Mononuclear cell (primary cell): ENCODE data around the gene CLIC1. TPM values are rescaled to one million over a fixed set of nuclear protein-coding genes. Genes with fewer than 3 reads are reported as not detected.

ENCODE experiments used
- H3K27me3 ChIP-seq: 2 replicates; pipeline ENCODE4 v1.6.0; 2011; ENCODE audit warnings: low read length, control low read depth; ENCODE audit not compliant: insufficient read depth
- H3K4me1 ChIP-seq: 2 replicates; pipeline ENCODE4 v1.5.1; 2011; ENCODE audit warnings: mild to moderate bottlenecking, low read length, control low read depth; ENCODE audit not compliant: insufficient read depth
- H3K4me3 ChIP-seq: 2 replicates; pipeline ENCODE4 v1.5.1; 2011; ENCODE audit warnings: mild to moderate bottlenecking, low read length, moderate library complexity
- H3K9me3 ChIP-seq: 2 replicates; pipeline ENCODE4 v1.5.1; 2011; ENCODE audit warnings: low read depth, mild to moderate bottlenecking, control low read depth, low read length
- total RNA-seq: library from RNA; depleted of rRNA; stranded (reverse); fragments of >200 nt; gene quantifications from one replicate; pipeline ENCODE4 v1.2.3, GENCODE V29; 2012

The CLIC1 gene
- total RNA-seq, 1 donor = 421 TPM

- Histone ChIP-seq H3K4me1 (peaks cover 12% of the 10 kb centered on the region), H3K27me3 (no peaks in the 10 kb centered on the region), H3K4me3 (no peak overlapping the region), H3K9me3 (no peaks in the 10 kb centered on the region)
Measured at GRCh38 chr6:31690231-31691077, 45.9 kb downstream of the CLIC1 start.

DNA sequence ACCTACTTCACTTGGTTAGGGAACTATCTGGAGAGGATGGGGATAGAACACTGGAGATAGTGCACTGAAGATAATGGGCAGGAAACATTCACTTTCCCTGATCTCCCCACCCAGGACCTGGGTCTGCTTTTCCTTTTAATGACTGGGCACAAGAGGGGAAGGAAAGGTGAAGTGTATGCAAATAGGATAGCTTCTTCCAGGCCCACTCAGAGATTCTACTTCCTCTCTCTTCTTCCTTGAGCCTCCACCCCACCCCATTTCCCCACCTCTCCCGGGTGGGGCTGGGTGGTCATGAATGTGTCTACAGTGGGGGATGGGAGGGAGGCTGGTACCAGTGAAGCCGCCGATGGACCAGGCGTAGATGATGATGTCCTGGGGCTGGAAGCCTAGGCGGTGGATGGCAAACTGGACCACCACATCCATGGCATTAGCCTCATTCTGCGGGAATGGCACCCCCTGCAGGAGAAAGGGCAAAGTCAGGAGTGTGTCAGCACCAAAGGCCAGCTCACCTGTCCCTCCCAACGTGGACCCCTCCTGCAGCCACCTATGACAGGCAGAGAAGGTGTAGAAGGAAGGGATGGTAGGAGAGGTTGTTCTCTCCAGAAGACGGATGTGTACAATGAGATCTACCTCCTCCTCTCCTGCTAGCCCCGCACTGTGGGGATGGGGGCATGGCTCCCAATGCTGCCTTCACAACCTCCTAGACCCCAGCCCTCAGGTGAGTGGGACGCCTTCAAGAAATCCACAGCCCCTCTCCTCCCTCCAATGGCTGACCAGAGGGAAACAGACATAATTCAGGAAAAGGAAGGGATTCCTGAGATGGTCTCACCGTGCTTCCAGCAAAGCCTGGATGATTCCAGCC lies 46.9 kb downstream of the CLIC1 start:
- Histone ChIP-seq H3K4me3 (no peak overlapping the region), H3K4me1 (peaks cover 12% of the 10 kb centered on the region), H3K9me3 (no peaks in the 10 kb centered on the region), H3K27me3 (no peaks in the 10 kb centered on the region)

- no peaks in the 10 kb centered on the region for H3K27me3 ChIP-seq
- peaks cover 15% of the 10 kb centered on the region for H3K4me1 ChIP-seq
- no peaks in the 10 kb centered on the region for H3K9me3 ChIP-seq
Measured at GRCh38 chr6:31687860-31688693, 48.3 kb downstream of the CLIC1 start.

DNA sequence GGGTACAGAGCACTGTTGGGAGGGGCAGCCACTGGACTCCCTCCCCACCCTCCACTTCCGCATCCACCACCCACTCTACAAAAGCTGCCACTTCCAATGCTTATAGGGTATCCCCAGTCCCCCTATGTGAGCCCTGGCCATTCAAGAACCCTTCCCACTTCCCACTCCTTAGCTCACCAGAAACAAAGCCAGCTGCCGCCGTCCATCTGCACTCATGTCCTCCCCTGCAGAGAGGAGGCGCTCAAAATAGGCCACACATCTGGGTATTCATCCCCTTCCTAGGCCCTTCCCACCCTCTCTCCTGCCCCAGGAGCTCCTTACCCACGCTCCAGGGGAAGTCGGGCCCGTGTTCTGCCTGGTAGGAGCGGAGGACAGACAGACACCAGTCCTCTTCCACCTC lies 49.0 kb downstream of the CLIC1 start:
- H3K27me3 ChIP-seq = no peaks in the 10 kb centered on the region
- no peaks in the 10 kb centered on the region for H3K9me3 ChIP-seq
- H3K4me3 ChIP-seq = no peak overlapping the region
- H3K4me1 ChIP-seq = peaks cover 16% of the 10 kb centered on the region

More at GRCh38 chr6:31687860-31688693, 48.3 kb downstream of the CLIC1 start:
- H3K4me3 ChIP-seq = no peak overlapping the region

DNA sequence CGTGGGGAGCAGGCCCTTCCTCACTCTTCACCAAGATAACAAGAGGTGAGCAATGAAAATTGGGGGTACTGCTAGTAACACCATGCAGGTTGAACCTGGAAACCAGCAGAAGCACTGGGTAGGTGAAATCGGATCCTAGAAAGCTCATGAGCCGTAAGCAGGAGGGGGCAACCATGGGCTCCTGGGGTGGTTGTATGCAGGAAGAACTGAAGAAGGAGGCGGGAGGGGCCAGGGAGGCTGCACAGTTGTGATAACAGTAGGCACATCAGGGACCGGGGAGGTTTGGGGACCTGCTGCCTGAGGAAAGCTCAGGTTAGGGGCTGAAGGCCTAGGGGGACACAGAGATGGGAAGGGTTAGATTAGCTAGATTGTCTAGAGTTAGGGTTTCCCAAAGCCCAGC lies 49.8 kb downstream of the CLIC1 start:
- no peak overlapping the region for H3K4me3 ChIP-seq
- no peaks in the 10 kb centered on the region for H3K9me3 ChIP-seq
- peaks cover 19% of the 10 kb centered on the region for H3K4me1 ChIP-seq
- no peaks in the 10 kb centered on the region for H3K27me3 ChIP-seq

DNA sequence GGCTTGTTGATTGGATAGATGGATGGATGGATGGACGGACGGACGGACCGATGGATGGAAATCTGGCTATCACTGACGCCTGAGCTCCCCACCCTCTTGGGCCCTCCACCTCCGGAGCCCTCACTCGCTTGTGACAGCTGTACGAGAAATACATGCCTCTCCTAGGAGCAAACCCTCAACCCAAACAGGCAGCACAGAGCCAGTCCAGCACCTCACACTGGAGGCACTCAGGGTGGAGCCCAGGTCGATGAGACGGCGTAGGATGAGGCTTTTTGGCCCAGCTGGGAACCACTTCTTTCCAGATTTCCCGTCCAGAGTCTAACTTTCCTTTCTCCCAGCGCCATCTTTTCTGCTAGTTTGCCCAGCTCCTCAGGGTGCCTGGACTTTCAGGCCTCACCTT lies 52.7 kb downstream of the CLIC1 start:
- Histone ChIP-seq H3K9me3 (no peaks in the 10 kb centered on the region), H3K4me3 (no peak overlapping the region), H3K27me3 (no peaks in the 10 kb centered on the region), H3K4me1 (peaks cover 21% of the 10 kb centered on the region)

DNA sequence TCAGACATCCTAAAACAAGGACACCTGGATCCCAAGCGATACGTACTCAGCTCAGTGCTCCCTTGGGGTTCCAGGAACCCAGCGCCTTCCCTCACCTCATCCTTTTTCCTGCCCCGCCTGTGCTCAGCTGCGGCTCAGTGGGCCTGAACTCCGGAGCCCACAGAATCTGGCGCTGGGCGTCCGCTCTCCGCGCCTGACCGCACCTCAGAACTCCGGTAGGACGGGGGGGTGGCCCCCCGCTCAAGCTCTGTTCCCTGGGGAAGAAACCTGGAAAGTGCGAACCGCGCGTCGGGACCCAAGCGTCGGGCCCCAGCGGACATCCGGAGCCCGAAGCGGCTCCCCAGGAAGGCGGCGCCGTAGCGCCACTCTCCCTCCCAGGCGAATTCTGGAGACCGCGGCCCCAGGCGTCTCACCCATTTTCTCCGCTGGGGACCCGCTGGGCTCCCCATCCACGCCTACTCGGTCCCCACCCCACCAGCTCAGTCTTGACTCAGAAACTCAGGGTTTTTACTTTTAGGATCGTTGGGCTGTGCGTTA lies 55.1 kb downstream of the CLIC1 start:
- H3K4me1 ChIP-seq = peaks cover 27% of the 10 kb centered on the region
- H3K4me3 ChIP-seq = peak overlapping the region; percentile 45

More for the DNA sequence above, 55.1 kb downstream of the CLIC1 start:
- H3K9me3 ChIP-seq = no peaks in the 10 kb centered on the region
- no peaks in the 10 kb centered on the region for H3K27me3 ChIP-seq

Other genes with a start within 250 kb of the CLIC1 start
- 29.2 TPM for gene MICB, start 238.4 kb downstream of the CLIC1 start, total RNA-seq
- gene MCCD1, start 207.6 kb downstream of the CLIC1 start, total RNA-seq = not detected
- gene DDX39B, start 194.5 kb downstream of the CLIC1 start, total RNA-seq = 183 TPM
- 0.73 TPM for gene ATP6V1G2, start 189.9 kb downstream of the CLIC1 start, total RNA-seq
- gene NFKBIL1, start 188.9 kb downstream of the CLIC1 start, total RNA-seq = 9.8 TPM
- 2.5 TPM for gene LTA, start 164.2 kb downstream of the CLIC1 start, total RNA-seq
- gene TNF, start 161.0 kb downstream of the CLIC1 start, total RNA-seq = 230 TPM
- gene LTB, start 154.1 kb downstream of the CLIC1 start, total RNA-seq = 191 TPM
- gene LST1, start 150.3 kb downstream of the CLIC1 start, total RNA-seq = 200 TPM
- 9.2 TPM for gene NCR3, start 143.5 kb downstream of the CLIC1 start, total RNA-seq
- gene AIF1, start 121.3 kb downstream of the CLIC1 start, total RNA-seq = 245 TPM
- 67.0 TPM for gene PRRC2A, start 115.8 kb downstream of the CLIC1 start, total RNA-seq
- gene BAG6, start 83.9 kb downstream of the CLIC1 start, total RNA-seq = 81.3 TPM
- 3.0 TPM for gene APOM, start 80.6 kb downstream of the CLIC1 start, total RNA-seq
- gene C6orf47, start 75.8 kb downstream of the CLIC1 start, total RNA-seq = 14.6 TPM
- gene GPANK1, start 71.5 kb downstream of the CLIC1 start, total RNA-seq = 11.9 TPM
- gene CSNK2B, start 70.5 kb downstream of the CLIC1 start, total RNA-seq = 124 TPM
- gene LY6G5B, start 66.6 kb downstream of the CLIC1 start, total RNA-seq = 9.8 TPM
- 1.2 TPM for gene LY6G5C, start 55.5 kb downstream of the CLIC1 start, total RNA-seq
- gene ABHD16A, start 33.2 kb downstream of the CLIC1 start, total RNA-seq = 36.9 TPM
- 7.7 TPM for gene LY6G6F, start 29.7 kb downstream of the CLIC1 start, total RNA-seq
- gene LY6G6D, start 21.2 kb downstream of the CLIC1 start, total RNA-seq = 1.0 TPM
- not detected for gene LY6G6C, start 14.8 kb downstream of the CLIC1 start, total RNA-seq
- 11.5 TPM for gene MPIG6B, start 13.2 kb downstream of the CLIC1 start, total RNA-seq
- 9.8 TPM for gene DDAH2, start 7.2 kb downstream of the CLIC1 start, total RNA-seq
- gene MSH5, start 3.5 kb upstream of the CLIC1 start, total RNA-seq = 6.1 TPM
- 0.63 TPM for gene SAPCD1, start 26.1 kb upstream of the CLIC1 start, total RNA-seq
- gene VWA7, start 40.8 kb upstream of the CLIC1 start, total RNA-seq = 0.31 TPM
- 12.3 TPM for gene VARS1, start 59.2 kb upstream of the CLIC1 start, total RNA-seq
- gene LSM2, start 70.4 kb upstream of the CLIC1 start, total RNA-seq = 15.4 TPM
- gene HSPA1L, start 78.8 kb upstream of the CLIC1 start, total RNA-seq = 2.7 TPM
- 16.6 TPM for gene HSPA1A, start 79.0 kb upstream of the CLIC1 start, total RNA-seq
- gene HSPA1B, start 91.2 kb upstream of the CLIC1 start, total RNA-seq = 13.3 TPM
- gene NEU1, start 126.3 kb upstream of the CLIC1 start, total RNA-seq = 19.4 TPM
- gene SLC44A4, start 142.5 kb upstream of the CLIC1 start, total RNA-seq = 0.10 TPM
- gene EHMT2, start 161.2 kb upstream of the CLIC1 start, total RNA-seq = 14.4 TPM
- gene ZBTB12, start 165.6 kb upstream of the CLIC1 start, total RNA-seq = 0.21 TPM
- 2.5 TPM for gene C2, start 191.2 kb upstream of the CLIC1 start, total RNA-seq
- gene CFB, start 209.6 kb upstream of the CLIC1 start, total RNA-seq = 3.1 TPM
- 47.8 TPM for gene NELFE, start 222.4 kb upstream of the CLIC1 start, total RNA-seq
- gene SKIC2, start 222.6 kb upstream of the CLIC1 start, total RNA-seq = 44.8 TPM
- 16.1 TPM for gene DXO, start 235.6 kb upstream of the CLIC1 start, total RNA-seq
- gene C4A, start 245.5 kb upstream of the CLIC1 start, total RNA-seq = 0.94 TPM